Measurements from ENCODE around the gene SOAT2. TPM values are rescaled to one million over a fixed set of nuclear protein-coding genes. Genes with fewer than 3 reads are reported as not detected.

SOAT2 gene
- total and polyA plus RNA-seq, 2 of the 4 experiments (the other 2 are of a cell fraction), result 0.18 to 0.39 TPM

- Histone ChIP-seq H3K23ac (ENCODE audit: low read depth, low read length) (no peak overlapping the region), H3K18ac (ENCODE audit: low read depth, low read length) (no peak overlapping the region), H3K9me3 (ENCODE audit: control insufficient read depth, insufficient read depth, low read length) (no peaks in the 10 kb centered on the region), H4K5ac (ENCODE audit: low read depth, low read length) (no peak overlapping the region), H3K27ac (ENCODE audit: insufficient read depth, low read length) (no peak overlapping the region), H3K9ac (ENCODE audit: low read depth, low read length) (no peak overlapping the region), H2AFZ (replicated peaks; ENCODE audit: low read length, poor library complexity) (no peak overlapping the region), H4K91ac (ENCODE audit: insufficient read depth, low read depth, low read length) (no peak overlapping the region), H4K20me1 (ENCODE audit: insufficient read depth, low read length) (no peaks in the 10 kb centered on the region), H3K4me2 (ENCODE audit: low read depth, low read length) (no peak overlapping the region), H3K4ac (ENCODE audit: low read depth, low read length) (no peak overlapping the region), H2BK20ac (ENCODE audit: low read depth, low read length) (no peak overlapping the region), H3K79me1 (ENCODE audit: low read depth in 1 of 2, low read length in 2 of 2) (no peaks in the 10 kb centered on the region), H3K4me1 (ENCODE audit: control insufficient read depth, insufficient read depth, low read length) (0 out of 2 replicates have a peak, but pooled peaks cover 1% of the 10 kb centered on the region), H3K14ac (replicated peaks; ENCODE audit: low read depth, low read length) (no peak overlapping the region), H3K56ac (ENCODE audit: extremely low read depth, insufficient read depth, low read length) (no peak overlapping the region), H3K4me3 (ENCODE audit: insufficient read depth, low read depth, low read length) (no peak overlapping the region), H2BK120ac (ENCODE audit: low read depth, low read length) (no peak overlapping the region), H4K8ac (ENCODE audit: low read depth in 2 of 2, low read length in 2 of 2) (no peak overlapping the region), H2BK15ac (ENCODE audit: low read depth, low read length) (no peak overlapping the region), H3K9me1 (ENCODE audit: insufficient read depth, low read length) (no peaks in the 10 kb centered on the region), H2AK9ac (replicated peaks; ENCODE audit: low read depth, low read length, poor library complexity) (peak overlapping the region; percentile 10), H3K27me3 (ENCODE audit: control insufficient read depth, insufficient read depth, low read length) (no peaks in the 10 kb centered on the region), H2BK5ac (ENCODE audit: low read depth, low read length, poor library complexity, severe bottlenecking) (no peak overlapping the region), H3K36me3 (ENCODE audit: control insufficient read depth, insufficient read depth, low read length) (peaks cover 7% of the 10 kb centered on the region; the same call in 1 of the 2 replicates), H2AK5ac (ENCODE audit: low read depth, low read length) (no peak overlapping the region)
- no peak for ATAC-seq (ENCODE audit: low read depth)
- ChIA-PET CTCF (interaction anchor here (2.4 kb wide), 2 partner anchors 36 to 95 kb away, joined by 11 to 16 read pairs; no protein-coding TSS in a partner anchor), POLR2A (ENCODE audit: unreplicated experiment) (interaction anchor here (0.6 to 0.9 kb wide), 2 partner anchors 11 to 20 kb away, joined by 3 to 28 read pairs; no protein-coding TSS in a partner anchor)
- TF ChIP-seq BHLHE40 (IDR thresholded peaks at IDR 0.05; ENCODE audit: low read depth, low read length) (no peak), MXI1 (IDR thresholded peaks at IDR 0.05; ENCODE audit: borderline replicate concordance, low read depth, low read length) (no peak), MAZ (IDR thresholded peaks at IDR 0.05; ENCODE audit: borderline replicate concordance, low read depth, low read length) (no peak), RFX5 (IDR thresholded peaks at IDR 0.05; ENCODE audit: low read depth, low read length) (no peak), CTCF (conservative IDR thresholded peaks at IDR 0.05; ENCODE audit: low read depth, low read length) (no peak), CEBPB (IDR thresholded peaks at IDR 0.05; ENCODE audit: low read depth, low read length) (no peak), POLR2A (IDR thresholded peaks at IDR 0.05; ENCODE audit: low read depth, low read length) (no peak), RAD21 (IDR thresholded peaks at IDR 0.05; ENCODE audit: low read length) (no peak), FOS (IDR thresholded peaks at IDR 0.05; ENCODE audit: low read depth, low read length) (no peak), SMC3 (IDR thresholded peaks at IDR 0.05; ENCODE audit: low read depth, low read length) (no peak), RCOR1 (IDR thresholded peaks at IDR 0.05; ENCODE audit: insufficient replicate concordance, low read length) (no peak)
- no peak for DNase-seq
- WGBS, 2 experiments (ENCODE audit: extremely low coverage in 2 of 2, insufficient read length in 1 of 2), result no CpG with 5 or more reads among the region's 8 CpGs
- dilution Hi-C loops (cut with HindIII; ENCODE audit: low sequenced_read_pairs, unreplicated experiment) (no loop called here), intact Hi-C loops (cut with micrococcal nuclease) (no loop called here), in situ Hi-C loops (cut with MboI; ENCODE audit: low sequenced_read_pairs) (no loop called here)
- BruUV-seq (replicated peaks), result no TSS peak
These were observed 58.0 kb downstream of the SOAT2 start for GRCh38 chr12:53161119-53161911.
